Left lung (tissue), 10 donors: ENCODE results near the gene FGFRL1. TPM values are rescaled to one million over a fixed set of nuclear protein-coding genes. Genes with fewer than 3 reads are reported as not detected.
"Not testable (repeated sequence)": the region's sequence is repeated elsewhere in the genome, so short reads cannot be mapped to it uniquely, and the experiment has no call there.

Source experiments
- ATAC-seq: fragments of 200-7000 bp; cut with Tn5 transposase; one replicate; pipeline ENCODE4 v1.9.1; 2020; ENCODE audit warnings: moderate library complexity
- DNase-seq, 4 donors: peaks; one replicate each; pipeline ENCODE4 v3.0.0-alpha.2; 2013 to 2020
- H3K27ac ChIP-seq, 2 donors: fragments of 200-600 bp; sonication (generic) in 1 of 2; one replicate each; pipeline versions ENCODE4 v1.5.0 to v1.8.0; 2020 to 2021
- H3K27me3 ChIP-seq, 2 donors: fragments of 200-600 bp; sonication (generic) in 1 of 2; one replicate each; pipeline versions ENCODE4 v1.5.0 to v1.8.0; 2020 to 2021
- H3K36me3 ChIP-seq, 2 donors: fragments of 200-600 bp; sonication (generic) in 1 of 2; one replicate each; pipeline versions ENCODE4 v1.5.0 to v1.8.0; 2020 to 2021
- H3K4me1 ChIP-seq, 2 donors: fragments of 200-600 bp; one replicate each; pipeline ENCODE4 v1.8.0; 2021
- H3K4me3 ChIP-seq, 2 donors: fragments of 200-600 bp; sonication (generic) in 1 of 2; one replicate each; pipeline versions ENCODE4 v1.5.0 to v1.8.0; 2020 to 2021; ENCODE audit warnings: mild to moderate bottlenecking in 1 of 2
- H3K9me3 ChIP-seq, 2 donors: fragments of 200-600 bp; sonication (generic) in 1 of 2; one replicate each; pipeline versions ENCODE4 v1.5.0 to v1.8.0; 2020 to 2021
- CTCF ChIP-seq, 2 donors: fragments of 200-600 bp; sonication (generic) in 1 of 2; IDR thresholded peaks; one replicate each; pipeline versions ENCODE4 v1.5.0 to v1.8.0; 2021; ENCODE audit warnings: antibody characterized with exemption in 2 of 2
- intact Hi-C, 2 donors: fragments of 100-400 bp; cut with DNase I; formaldehyde crosslinking; loops; one replicate each; pipeline versions ENCODE4 v1.11.2 to v1.14.2; 2022
- polyA plus RNA-seq, 6 donors: library from polyadenylated mRNA; unstranded; fragments of 120-200 nt; gene quantifications; one replicate each; pipeline ENCODE4 v1.2.1, GENCODE V29; 2013; ENCODE audit not compliant: insufficient read length in 6 of 6
- total RNA-seq, 2 donors: library from RNA; stranded (reverse); fragmentation: NEBNext Ultra II Directional; extraction: Animal tissue kit (Norgen Biotek cat#: 25700); gene quantifications; one replicate each; pipeline ENCODE4 v1.2.1, GENCODE V29; 2021
- donor health status: DM: no; HTN: yes; CAD: no.
- donor health status: DM: no; HTN: no; CAD: no.

The FGFRL1 gene
- total and polyA plus RNA-seq, 8 donors, result 16.3 to 31.2 (median 21.3) TPM

- Histone ChIP-seq H3K9me3 (no peaks in the 10 kb centered on the region), H3K4me3 (no peak overlapping the region), H3K4me1 (peaks cover 8 to 11% of the 10 kb centered on the region in 2 donors), H3K27me3 (peaks cover 35 to 64% of the 10 kb centered on the region in 2 donors), H3K36me3 (peaks cover 0 to 7% of the 10 kb centered on the region in 2 donors), H3K27ac (no peak overlapping the region)
- peak in 1 of 4 donors; percentile 67 for DNase-seq
- ATAC-seq, result no peak
- no peak for TF ChIP-seq CTCF (IDR thresholded peaks at IDR 0.05)
- intact Hi-C loops, result no loop called here
These were observed 15.1 kb upstream of the FGFRL1 start for GRCh38 chr4:996030-996996.

- no peak for TF ChIP-seq CTCF (IDR thresholded peaks at IDR 0.05)
- Histone ChIP-seq H3K4me3 (no peak overlapping the region), H3K4me1 (peaks cover 8 to 14% of the 10 kb centered on the region in 2 donors), H3K27ac (no peak overlapping the region), H3K9me3 (no peaks in the 10 kb centered on the region), H3K36me3 (peaks cover 0 to under 1% of the 10 kb centered on the region in 2 donors), H3K27me3 (peaks cover 42 to 71% of the 10 kb centered on the region in 2 donors)
- intact Hi-C loops, result no loop called here
- ATAC-seq, result no peak
- DNase-seq, result peak in 1 of 4 donors; percentile 65
These were observed 14.4 kb upstream of the FGFRL1 start for GRCh38 chr4:996997-997374.

DNA sequence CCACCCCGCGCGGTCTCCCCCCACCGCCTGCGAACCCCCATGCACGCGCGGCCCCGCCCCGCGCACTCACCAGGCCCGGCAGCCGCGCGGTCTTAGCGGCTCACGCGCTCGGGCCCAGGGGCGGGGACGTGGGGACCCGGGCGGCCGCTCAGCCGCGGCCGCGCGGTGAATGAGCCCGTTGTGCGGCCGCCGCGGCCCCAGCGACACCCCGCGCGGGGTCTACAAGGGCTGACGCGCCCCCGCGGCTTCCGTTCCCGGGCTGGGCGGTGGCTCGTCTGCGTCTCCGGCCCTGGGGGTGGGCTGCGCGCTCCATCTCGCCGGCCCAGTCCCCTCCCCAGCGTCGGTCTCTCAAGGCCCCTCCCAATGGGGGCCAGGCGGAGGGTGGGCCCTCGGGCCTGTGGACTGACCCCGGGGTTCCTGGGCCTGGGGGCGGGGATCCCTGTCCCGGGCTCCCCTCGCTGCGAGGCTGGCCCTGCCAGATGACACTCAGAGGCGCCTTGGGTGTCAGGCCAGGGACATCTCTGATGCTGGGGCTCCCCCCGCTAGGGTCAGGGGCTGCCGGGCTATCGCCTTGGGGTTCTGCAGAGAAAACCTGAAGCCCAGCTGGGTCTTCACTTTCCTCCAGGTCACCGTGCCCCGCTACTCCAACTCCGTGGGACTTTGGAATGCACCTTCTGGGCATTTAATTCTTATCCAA lies 13.9 kb upstream of the FGFRL1 start:
- Histone ChIP-seq H3K9me3 (no peaks in the 10 kb centered on the region), H3K36me3 (no peaks in the 10 kb centered on the region), H3K27me3 (peaks cover 47 to 76% of the 10 kb centered on the region in 2 donors), H3K4me1 (peaks cover 8 to 20% of the 10 kb centered on the region in 2 donors), H3K4me3 (peak overlapping the region in 1 of 2 donors; percentile 3), H3K27ac (no peak overlapping the region)
- TF ChIP-seq CTCF (IDR thresholded peaks at IDR 0.05), result no peak
- intact Hi-C loops, result no loop called here
- peak; percentile 17 for ATAC-seq
- DNase-seq, result peak in 2 of 4 donors; percentile 36 to 77

- DNase-seq, result peak in 1 of 4 donors; percentile 59
- ATAC-seq, result no peak
- Histone ChIP-seq H3K9me3 (no peaks in the 10 kb centered on the region), H3K27ac (no peak overlapping the region), H3K4me3 (no peak overlapping the region), H3K36me3 (no peaks in the 10 kb centered on the region), H3K4me1 (peaks cover 5 to 26% of the 10 kb centered on the region in 2 donors), H3K27me3 (peaks cover 54 to 83% of the 10 kb centered on the region in 2 donors)
- intact Hi-C loops, result no loop called here
- TF ChIP-seq CTCF (IDR thresholded peaks at IDR 0.05), result no peak
These were observed 13.2 kb upstream of the FGFRL1 start for GRCh38 chr4:998096-998691.

DNA sequence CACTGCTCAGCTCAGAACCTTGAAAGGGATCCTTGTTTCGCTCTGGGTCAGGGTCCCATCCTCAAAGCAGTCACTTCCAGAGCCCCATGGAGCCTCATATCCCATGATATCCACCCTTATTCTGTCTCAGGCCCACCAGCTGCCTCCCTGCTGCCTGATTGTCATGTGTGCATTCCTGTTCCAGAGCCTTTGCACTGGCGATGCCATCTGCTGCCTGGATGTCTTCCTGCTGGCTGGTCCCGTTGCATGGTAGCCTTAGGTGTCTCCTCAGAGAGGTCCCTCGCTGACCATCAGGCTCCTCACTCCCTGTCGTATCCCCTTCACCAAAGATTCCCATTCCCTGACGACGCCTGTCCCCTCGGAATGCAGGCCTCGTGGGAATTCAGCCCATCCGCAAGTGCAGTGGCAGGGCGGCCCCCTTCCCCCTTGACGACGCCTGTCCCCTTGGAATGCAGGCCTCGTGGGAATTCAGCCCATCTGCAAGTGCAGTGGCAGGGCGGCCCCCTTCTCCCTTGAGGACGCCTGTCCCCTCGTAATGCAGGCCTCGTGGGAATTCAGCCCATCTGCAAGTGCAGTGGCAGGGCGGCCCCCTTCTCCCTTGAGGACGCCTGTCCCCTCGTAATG lies 12.1 kb upstream of the FGFRL1 start:
- H3K9me3 ChIP-seq, H3K4me3 ChIP-seq, H3K27ac ChIP-seq, H3K36me3 ChIP-seq, ATAC-seq, intact Hi-C loops: not testable (repeated sequence)
- peak in 1 of 4 donors; percentile 20 for DNase-seq
- Histone ChIP-seq H3K27me3 (peaks cover 65 to 94% of the 10 kb centered on the region in 2 donors), H3K4me1 (peaks cover 4 to 30% of the 10 kb centered on the region in 2 donors)
